Activated T-helper 1 cell treated with Interleukin-2 at 50 U/mL for 16 hours (primary cell): ENCODE results near the gene NDUFA6.
"Not testable (repeated sequence)": the region's sequence is repeated elsewhere in the genome, so short reads cannot be mapped to it uniquely, and the experiment has no call there.

Experiments
- DNase-seq: peaks from one replicate; pipeline ENCODE4 v3.0.0-alpha.2; 2020; ENCODE audit warnings: low read depth

NDUFA6 gene

GRCh38 chr22:42090596-42091454, at the start of gene NDUFA6:
TSS of gene NDUFA6 (minus strand) at chr22:42090772. CDS start at chr22:42090744, 28 bp downstream.
- peak; percentile 97 for DNase-seq

DNA sequence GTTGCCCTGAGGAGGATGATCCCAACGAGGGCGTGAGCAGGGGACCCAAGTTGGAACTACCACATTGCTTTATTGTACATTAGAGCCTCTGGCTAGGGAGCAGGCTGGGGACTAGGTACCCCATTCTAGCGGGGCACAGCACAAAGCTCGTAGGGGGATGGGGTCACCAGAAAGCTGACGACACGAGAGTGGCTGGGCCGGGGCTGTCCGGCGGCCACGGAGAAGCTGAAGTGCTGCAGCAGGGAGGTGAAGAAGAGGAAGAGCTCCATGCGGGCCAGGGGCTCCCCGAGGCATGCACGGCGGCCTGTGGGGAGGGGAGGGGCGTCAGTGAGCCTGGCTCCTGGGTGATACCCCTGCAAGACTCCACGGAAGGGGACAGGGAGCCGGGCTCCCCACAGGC, 49.6 kb upstream of the NDUFA6 start:
- not testable (repeated sequence) for DNase-seq

GRCh38 chr22:42139508-42139907, 48.9 kb upstream of the NDUFA6 start:
- not testable (repeated sequence) for DNase-seq

DNA sequence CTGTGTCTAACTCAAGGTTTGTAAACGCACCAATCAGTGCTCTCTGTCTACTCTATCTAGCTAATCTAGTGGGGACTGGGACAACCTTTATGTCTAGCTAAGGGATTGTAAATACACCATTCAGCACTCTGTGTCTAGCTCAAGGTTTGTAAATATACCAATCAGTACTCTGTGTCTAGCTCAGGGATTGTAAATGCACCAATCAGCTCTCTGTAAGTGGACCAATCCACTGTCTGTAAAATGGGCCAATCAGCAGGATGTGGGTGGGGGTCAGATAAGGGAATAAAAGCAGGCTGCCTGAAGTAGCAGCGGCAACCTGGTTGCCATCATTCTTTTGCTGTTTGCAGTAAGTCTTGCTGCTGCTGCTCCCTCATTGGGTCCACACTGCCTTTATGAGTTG, 48.4 kb upstream of the NDUFA6 start:
- no peak for DNase-seq

DNA sequence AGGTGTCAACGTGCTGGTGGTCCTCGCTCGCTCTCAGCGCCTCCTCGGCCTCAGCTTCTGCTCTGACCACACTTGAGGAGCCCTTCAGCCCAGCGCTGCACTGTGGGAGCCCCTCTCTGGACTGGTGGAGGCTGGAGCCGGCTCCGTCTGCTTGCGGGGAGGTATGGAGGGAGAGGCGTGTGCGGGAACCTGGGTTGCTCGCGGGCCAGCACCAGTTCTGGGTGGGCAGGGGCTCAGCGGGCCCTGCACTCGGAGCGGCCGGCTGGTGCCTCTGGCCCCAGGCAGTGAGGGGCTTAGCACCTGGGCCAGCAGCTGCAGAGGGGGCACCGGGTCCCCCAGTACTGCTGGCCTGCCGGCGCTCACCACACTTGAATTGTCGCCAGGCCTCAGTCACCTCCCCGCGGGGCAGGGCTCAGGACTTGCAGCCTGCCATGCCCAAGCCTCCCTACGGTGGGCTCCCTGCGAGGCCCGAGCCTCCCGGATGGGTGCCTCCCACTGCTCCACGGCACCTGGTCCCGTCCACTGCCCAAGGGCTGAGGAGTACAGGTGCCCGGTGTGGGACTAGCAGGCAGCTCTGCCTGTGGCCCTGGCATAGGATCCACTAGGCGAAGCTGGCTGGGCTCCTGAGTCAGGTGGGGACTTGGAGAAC, 47.7 kb upstream of the NDUFA6 start:
- DNase-seq: no peak

- DNase-seq: not testable (repeated sequence)
Observed at GRCh38 chr22:42135688-42136087, 45.1 kb upstream of the NDUFA6 start.

DNA sequence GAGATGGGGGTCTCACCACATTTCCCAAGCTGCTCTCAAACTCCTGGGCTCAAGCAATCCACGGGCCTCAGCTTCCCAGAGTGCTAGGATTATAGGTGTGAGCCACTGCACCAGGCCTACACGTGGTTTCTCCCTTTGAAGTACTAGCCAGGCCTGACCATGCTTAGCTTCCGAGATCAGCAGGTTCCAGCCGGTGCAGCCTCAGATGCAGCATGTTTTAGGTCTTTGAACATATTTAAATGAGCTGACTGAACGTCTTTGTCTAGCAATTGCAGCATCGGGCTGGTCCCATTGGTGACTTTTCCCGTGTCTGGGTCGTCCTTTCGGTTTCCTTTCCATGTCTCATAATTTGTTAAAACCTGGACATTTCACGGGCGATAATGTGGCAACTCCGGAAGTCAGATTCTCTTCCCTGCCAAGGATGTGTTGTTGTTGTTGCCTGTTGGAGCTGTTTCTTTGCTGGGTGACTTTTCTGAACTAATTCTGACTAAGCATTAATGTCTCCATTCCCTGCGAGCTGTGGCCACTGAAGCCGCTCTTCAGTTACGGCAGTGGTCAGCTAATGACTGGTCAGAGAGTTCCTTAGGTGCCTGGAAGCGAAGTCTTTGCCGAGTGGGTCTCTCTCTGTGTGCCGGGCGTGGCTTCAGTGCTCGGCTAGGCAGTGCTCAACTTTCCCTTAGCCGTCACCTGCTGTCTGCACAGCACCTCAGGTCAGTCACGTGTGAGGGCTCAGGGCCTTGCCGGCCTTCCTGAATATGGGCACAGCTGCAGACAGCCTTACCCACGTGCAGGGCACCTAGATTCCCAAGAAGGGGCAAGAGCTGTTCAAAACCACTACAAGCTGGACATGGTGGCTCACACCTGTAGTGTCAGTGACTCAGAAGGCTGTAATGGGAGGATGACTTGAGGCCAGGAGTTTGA, 43.8 kb upstream of the NDUFA6 start:
- DNase-seq: no peak

- no peak for DNase-seq
Observed at GRCh38 chr22:42132457-42132856, 41.9 kb upstream of the NDUFA6 start.

DNA sequence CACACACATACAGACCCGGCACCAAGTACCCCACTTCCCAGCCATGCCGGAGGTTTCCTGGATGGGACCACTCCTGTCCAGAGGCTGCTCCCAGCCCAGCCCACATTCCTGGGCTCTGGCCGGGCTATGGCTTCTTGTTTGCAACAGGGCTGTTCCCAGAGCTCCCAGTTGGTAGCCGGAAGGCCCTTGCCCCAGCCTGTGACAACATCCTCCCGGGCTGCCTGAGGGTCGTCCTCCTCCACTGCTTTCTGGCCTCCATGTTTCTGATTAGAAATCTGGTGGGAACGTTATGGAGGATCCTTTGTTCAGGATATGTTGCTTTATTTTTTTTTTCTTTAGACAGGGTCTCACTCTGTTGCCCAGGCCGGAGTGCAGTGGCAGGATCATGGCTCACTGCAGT, 41.0 kb upstream of the NDUFA6 start:
- DNase-seq: no peak

DNA sequence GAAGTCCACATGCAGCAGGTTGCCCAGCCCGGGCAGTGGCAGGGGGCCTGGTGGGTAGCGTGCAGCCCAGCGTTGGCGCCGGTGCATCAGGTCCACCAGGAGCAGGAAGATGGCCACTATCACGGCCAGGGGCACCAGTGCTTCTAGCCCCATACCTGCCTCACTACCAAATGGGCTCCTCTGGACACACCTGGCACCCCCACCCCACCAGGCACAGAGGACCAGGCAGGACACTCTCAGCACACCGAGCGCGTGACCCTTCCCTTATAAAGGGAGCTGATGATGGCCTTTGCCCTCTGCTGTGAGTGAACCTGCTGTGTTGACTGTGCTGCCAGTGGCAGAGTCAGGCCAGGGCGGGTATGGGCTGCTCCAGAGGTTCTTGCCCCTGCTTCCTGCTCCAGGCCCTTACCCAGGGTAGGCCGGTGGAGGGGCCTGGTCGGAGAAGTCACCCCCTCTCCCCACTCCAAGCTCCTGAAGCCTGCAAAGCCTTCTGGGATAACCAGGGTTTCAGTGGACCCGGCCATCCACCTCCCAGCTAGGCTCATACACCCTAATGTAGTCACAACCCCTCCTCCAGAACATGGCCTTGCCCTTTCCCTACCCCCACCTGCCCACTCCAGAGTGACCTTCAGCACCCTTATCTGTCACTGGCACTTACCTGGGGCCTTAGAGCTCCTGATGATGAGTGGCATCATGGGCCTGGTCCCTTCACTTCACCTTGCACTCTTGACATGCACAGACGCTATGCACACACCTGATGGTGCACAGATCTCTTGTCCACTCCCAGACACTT, 40.3 kb upstream of the NDUFA6 start, which contains the start of gene CYP2D6:
TSS of gene CYP2D6 (minus strand) at position 172 of the 793 bp plus-strand sequence. CDS start at position 153, 19 bp downstream.
- DNase-seq: not testable (repeated sequence)

GRCh38 chr22:42130182-42130581, 39.6 kb upstream of the NDUFA6 start:
- DNase-seq: not testable (repeated sequence)

- DNase-seq: not testable (repeated sequence)
Observed at GRCh38 chr22:42128776-42129694, 38.5 kb upstream of the NDUFA6 start.

DNA sequence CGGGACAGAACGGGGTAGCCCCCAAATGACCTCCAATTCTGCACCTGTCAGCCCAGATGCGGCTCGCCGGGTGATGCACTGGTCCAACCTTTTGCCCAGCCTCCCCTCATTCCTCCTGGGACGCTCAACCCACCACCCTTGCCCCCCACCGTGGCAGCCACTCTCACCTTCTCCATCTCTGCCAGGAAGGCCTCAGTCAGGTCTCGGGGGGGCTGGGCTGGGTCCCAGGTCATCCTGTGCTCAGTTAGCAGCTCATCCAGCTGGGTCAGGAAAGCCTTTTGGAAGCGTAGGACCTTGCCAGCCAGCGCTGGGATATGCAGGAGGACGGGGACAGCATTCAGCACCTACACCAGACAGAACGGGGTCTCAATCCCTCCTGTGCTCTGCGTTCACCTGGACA, 37.4 kb upstream of the NDUFA6 start:
- not testable (repeated sequence) for DNase-seq

DNA sequence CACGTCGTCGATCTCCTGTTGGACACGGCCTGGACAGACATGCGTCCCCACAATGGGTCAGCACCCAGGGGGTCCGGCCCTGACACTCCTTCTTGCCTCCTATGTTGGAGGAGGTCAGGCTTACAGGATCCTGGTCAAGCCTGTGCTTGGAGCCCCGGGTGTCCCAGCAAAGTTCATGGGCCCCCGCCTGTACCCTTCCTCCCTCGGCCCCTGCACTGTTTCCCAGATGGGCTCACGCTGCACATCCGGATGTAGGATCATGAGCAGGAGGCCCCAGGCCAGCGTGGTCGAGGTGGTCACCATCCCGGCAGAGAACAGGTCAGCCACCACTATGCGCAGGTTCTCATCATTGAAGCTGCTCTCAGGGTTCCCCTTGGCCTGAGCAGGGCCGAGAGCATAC, 37.0 kb upstream of the NDUFA6 start:
- DNase-seq: no peak

DNA sequence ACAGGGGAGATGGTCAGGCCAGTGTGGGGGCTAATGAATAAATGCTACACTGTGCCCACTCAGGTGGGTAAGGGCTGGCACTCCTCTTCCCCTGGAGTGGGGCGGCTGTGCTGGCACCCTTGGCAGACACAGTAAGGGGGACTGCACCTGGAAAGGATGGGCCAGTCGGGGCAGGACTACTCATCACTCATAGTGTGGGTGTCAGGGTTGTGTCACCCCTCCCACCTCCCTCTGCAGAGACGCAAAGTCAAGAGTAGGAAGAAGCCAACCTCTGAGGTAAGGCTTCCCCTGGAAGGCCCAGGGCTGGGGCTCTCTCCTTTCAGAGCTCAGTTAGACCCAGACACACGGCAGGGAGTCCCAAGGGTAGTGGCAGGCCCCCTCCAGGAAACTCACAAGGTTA, 33.0 kb upstream of the NDUFA6 start:
- DNase-seq: not testable (repeated sequence)

DNA sequence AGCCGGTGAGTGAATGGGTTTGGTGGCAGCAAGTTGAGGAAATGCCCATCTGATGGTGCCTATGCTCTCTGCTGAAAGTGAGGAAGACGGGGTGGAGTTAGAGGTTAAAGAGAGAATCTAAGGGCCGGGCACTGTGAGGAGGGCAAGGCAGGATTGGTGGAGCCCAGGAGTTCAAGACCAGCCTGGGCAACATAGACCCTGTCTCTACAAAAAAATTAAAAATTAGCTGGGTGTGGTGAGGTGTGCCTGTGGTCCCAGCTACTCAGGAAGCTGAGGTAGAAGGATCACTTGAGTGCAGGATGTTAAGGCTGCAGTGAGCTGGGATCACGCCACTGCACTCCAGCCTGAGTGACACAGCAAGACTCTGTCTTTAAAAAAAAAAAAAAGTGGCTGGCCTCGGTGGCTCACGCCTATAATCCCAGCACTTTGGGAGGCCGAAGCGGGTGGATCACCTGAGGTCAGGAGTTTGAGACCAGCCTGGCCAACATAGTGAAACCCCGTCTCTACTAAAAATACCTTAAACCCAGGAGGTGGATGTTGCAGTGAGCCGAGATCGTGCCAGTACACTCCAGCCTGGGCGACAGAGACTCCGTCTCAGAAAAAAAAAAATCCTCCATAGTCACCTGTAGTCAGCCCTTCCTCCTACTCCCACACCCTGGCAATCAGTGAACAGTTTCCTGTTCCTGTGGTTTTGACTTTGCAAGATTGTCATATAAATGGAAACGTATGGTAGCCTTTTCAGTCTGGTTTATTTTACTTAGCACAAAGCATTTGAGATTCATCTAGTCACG, 29.9 kb upstream of the NDUFA6 start:
- DNase-seq: not testable (repeated sequence)

GRCh38 chr22:42116848-42117424, 26.4 kb upstream of the NDUFA6 start:
- DNase-seq: no peak

GRCh38 chr22:42115420-42115830, 24.9 kb upstream of the NDUFA6 start:
- not testable (repeated sequence) for DNase-seq

GRCh38 chr22:42114721-42115120, 24.1 kb upstream of the NDUFA6 start:
- no peak for DNase-seq
